ENCODE measurements around the gene KRTAP5-11. TPM values are rescaled to one million over a fixed set of nuclear protein-coding genes. Genes with fewer than 3 reads are reported as not detected.

The KRTAP5-11 gene
- total and polyA plus RNA-seq, 2 of the 4 experiments (the other 2 are of a cell fraction) = not detected

GRCh38 chr11:71566081-71566620 is 16.5 kb downstream of the KRTAP5-11 start:
- in situ Hi-C loops (cut with MboI; ENCODE audit: low sequenced_read_pairs) (no loop called here), dilution Hi-C loops (cut with HindIII; ENCODE audit: low sequenced_read_pairs, unreplicated experiment) (no loop called here), intact Hi-C loops (cut with micrococcal nuclease) (no loop called here)
- Histone ChIP-seq H3K4me1 (ENCODE audit: control insufficient read depth, insufficient read depth, low read length) (no peaks in the 10 kb centered on the region), H4K91ac (ENCODE audit: insufficient read depth, low read depth, low read length) (no peak overlapping the region), H2AFZ (replicated peaks; ENCODE audit: low read length, poor library complexity) (no peak overlapping the region), H3K4me2 (ENCODE audit: low read depth, low read length) (no peak overlapping the region), H2BK5ac (ENCODE audit: low read depth, low read length, poor library complexity, severe bottlenecking) (no peak overlapping the region), H3K9me3 (ENCODE audit: control insufficient read depth, insufficient read depth, low read length) (no peaks in the 10 kb centered on the region), H3K27ac (ENCODE audit: insufficient read depth, low read length) (no peak overlapping the region), H3K36me3 (ENCODE audit: control insufficient read depth, insufficient read depth, low read length) (no peaks in the 10 kb centered on the region), H3K18ac (ENCODE audit: low read depth, low read length) (no peak overlapping the region), H2BK120ac (ENCODE audit: low read depth, low read length) (no peak overlapping the region), H4K5ac (ENCODE audit: low read depth, low read length) (no peak overlapping the region), H3K9me1 (ENCODE audit: insufficient read depth, low read length) (no peaks in the 10 kb centered on the region), H3K4me3 (ENCODE audit: insufficient read depth, low read depth, low read length) (no peak overlapping the region), H4K20me1 (ENCODE audit: insufficient read depth, low read length) (no peaks in the 10 kb centered on the region), H3K23ac (ENCODE audit: low read depth, low read length) (no peak overlapping the region), H3K79me1 (ENCODE audit: low read depth in 1 of 2, low read length in 2 of 2) (no peaks in the 10 kb centered on the region), H2AK9ac (replicated peaks; ENCODE audit: low read depth, low read length, poor library complexity) (no peak overlapping the region), H3K56ac (ENCODE audit: extremely low read depth, insufficient read depth, low read length) (no peak overlapping the region), H3K27me3 (ENCODE audit: control insufficient read depth, insufficient read depth, low read length) (peaks cover 16% of the 10 kb centered on the region), H3K9ac (ENCODE audit: low read depth, low read length) (no peak overlapping the region), H3K14ac (replicated peaks; ENCODE audit: low read depth, low read length) (no peak overlapping the region), H2BK20ac (ENCODE audit: low read depth, low read length) (no peak overlapping the region), H4K8ac (ENCODE audit: low read depth in 2 of 2, low read length in 2 of 2) (no peak overlapping the region), H3K4ac (ENCODE audit: low read depth, low read length) (no peak overlapping the region), H2AK5ac (ENCODE audit: low read depth, low read length) (no peak overlapping the region), H2BK15ac (ENCODE audit: low read depth, low read length) (no peak overlapping the region)
- ChIA-PET CTCF (interaction anchor here (1.1 kb wide), 1 partner anchor 14 kb away, joined by 3 read pairs; no protein-coding TSS in a partner anchor), POLR2A (ENCODE audit: unreplicated experiment) (no interaction called here)
- 51% methylated on average over 5 of the region's 10 CpGs; no CpG with 5 or more reads in 1 of the 2 experiments for WGBS, 2 experiments (ENCODE audit: extremely low coverage in 2 of 2, insufficient read length in 1 of 2)
- TF ChIP-seq POLR2A (IDR thresholded peaks at IDR 0.05; ENCODE audit: low read depth, low read length) (no peak), BHLHE40 (IDR thresholded peaks at IDR 0.05; ENCODE audit: low read depth, low read length) (no peak)
- TF ChIP-seq, protein P1, sequence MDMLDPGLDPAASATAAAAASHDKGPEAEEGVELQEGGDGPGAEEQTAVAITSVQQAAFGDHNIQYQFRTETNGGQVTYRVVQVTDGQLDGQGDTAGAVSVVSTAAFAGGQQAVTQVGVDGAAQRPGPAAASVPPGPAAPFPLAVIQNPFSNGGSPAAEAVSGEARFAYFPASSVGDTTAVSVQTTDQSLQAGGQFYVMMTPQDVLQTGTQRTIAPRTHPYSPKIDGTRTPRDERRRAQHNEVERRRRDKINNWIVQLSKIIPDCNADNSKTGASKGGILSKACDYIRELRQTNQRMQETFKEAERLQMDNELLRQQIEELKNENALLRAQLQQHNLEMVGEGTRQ (IDR thresholded peaks at IDR 0.05; ENCODE audit: low read depth, low read length) = no peak
- DNase-seq (no peak), ATAC-seq (ENCODE audit: low read depth) (no peak)
- no TSS peak for BruUV-seq (replicated peaks)

Measured in IMR-90 (cell line).